ENCODE results near the gene ATXN1.

ATXN1 gene

DNA sequence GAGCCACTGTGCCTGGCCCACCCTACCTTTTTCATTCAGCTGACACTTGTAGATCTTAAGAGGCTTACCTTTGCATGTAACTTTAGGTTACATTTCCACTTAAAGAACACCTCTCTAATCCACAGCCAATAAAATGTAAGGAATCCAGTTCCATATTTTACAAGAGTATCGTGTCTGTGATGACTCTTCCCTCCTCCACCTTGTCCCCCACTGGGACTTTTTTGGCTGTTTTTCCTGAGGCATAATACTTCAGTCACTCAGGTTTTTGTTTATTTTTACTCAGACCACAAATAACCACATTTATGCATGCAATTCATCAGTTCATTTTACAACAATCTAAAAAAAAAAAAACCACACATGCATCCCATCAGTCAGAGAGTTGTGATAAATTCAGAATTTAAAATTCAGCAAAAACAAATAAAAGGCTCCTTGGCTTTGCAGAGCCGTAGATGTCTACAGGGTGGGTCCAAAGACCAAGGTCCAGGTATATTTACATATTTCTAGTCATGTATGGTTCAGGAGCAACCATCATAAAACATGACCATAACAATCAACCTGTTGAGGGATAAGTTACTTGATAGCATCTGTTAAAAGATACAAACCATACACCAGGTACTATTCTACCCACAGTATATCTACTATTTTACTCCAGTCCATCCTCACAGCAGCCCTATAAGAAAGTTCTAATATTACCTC, 9.9 kb downstream of the ATXN1 start:
- DNase-seq (ENCODE audit: low read depth in 1 of 2, low spot score in 1 of 2), result no peak
- peak overlapping the region; percentile 35 for H3K27ac ChIP-seq (replicated peaks)

GRCh38 chr6:16750566-16750965, 10.7 kb downstream of the ATXN1 start:
- H3K27ac ChIP-seq (replicated peaks), result no peak overlapping the region
- no peaks in the 10 kb centered on the region for H3K27me3 ChIP-seq (ENCODE audit: insufficient read depth, poor library complexity, severe bottlenecking)
- no peak overlapping the region for H3K4me3 ChIP-seq (replicated peaks; ENCODE audit: insufficient read depth, low read length)
- TF ChIP-seq REST (IDR thresholded peaks at IDR 0.05; ENCODE audit: insufficient replicate concordance, low read depth), result no peak
- no peak for TF ChIP-seq CTCF (IDR thresholded peaks at IDR 0.05; ENCODE audit: insufficient read depth, low read length)
- TF ChIP-seq GABPA (IDR thresholded peaks at IDR 0.05; ENCODE audit: low read depth), result no peak
- no peak for TF ChIP-seq SPI1 (IDR thresholded peaks at IDR 0.05; ENCODE audit: borderline replicate concordance, low read depth)
- TF ChIP-seq POLR2AphosphoS5 (IDR thresholded peaks at IDR 0.05; ENCODE audit: low read depth), result no peak
- DNase-seq (ENCODE audit: low read depth in 1 of 2, low spot score in 1 of 2), result no peak

More for the DNA sequence above, 9.9 kb downstream of the ATXN1 start:
- Histone ChIP-seq H3K27me3 (ENCODE audit: insufficient read depth, poor library complexity, severe bottlenecking) (no peaks in the 10 kb centered on the region), H3K4me3 (replicated peaks; ENCODE audit: insufficient read depth, low read length) (no peak overlapping the region)
- TF ChIP-seq POLR2AphosphoS5 (IDR thresholded peaks at IDR 0.05; ENCODE audit: low read depth) (no peak), REST (IDR thresholded peaks at IDR 0.05; ENCODE audit: insufficient replicate concordance, low read depth) (no peak), SPI1 (IDR thresholded peaks at IDR 0.05; ENCODE audit: borderline replicate concordance, low read depth) (no peak), GABPA (IDR thresholded peaks at IDR 0.05; ENCODE audit: low read depth) (no peak), CTCF (IDR thresholded peaks at IDR 0.05; ENCODE audit: insufficient read depth, low read length) (no peak)

GRCh38 chr6:16749516-16750485, 11.5 kb downstream of the ATXN1 start:
- Histone ChIP-seq H3K4me3 (replicated peaks; ENCODE audit: insufficient read depth, low read length) (no peak overlapping the region), H3K27me3 (ENCODE audit: insufficient read depth, poor library complexity, severe bottlenecking) (no peaks in the 10 kb centered on the region), H3K27ac (replicated peaks) (no peak overlapping the region)
- TF ChIP-seq REST (IDR thresholded peaks at IDR 0.05; ENCODE audit: insufficient replicate concordance, low read depth) (no peak), POLR2AphosphoS5 (IDR thresholded peaks at IDR 0.05; ENCODE audit: low read depth) (no peak), CTCF (IDR thresholded peaks at IDR 0.05; ENCODE audit: insufficient read depth, low read length) (no peak), GABPA (IDR thresholded peaks at IDR 0.05; ENCODE audit: low read depth) (no peak), SPI1 (IDR thresholded peaks at IDR 0.05; ENCODE audit: borderline replicate concordance, low read depth) (no peak)
- DNase-seq (ENCODE audit: low read depth in 1 of 2, low spot score in 1 of 2), result no peak

Measured in HL-60 (cell line).